CD4-positive, alpha-beta T cell treated with Interleukin-21 for 1 hour (primary cell): ENCODE results near the gene WHRN.
A peak's percentile ranks its signal among the peaks of the same experiment; 100 is the strongest.

ENCODE experiments used
- DNase-seq: peaks from one replicate; pipeline ENCODE4 v3.0.0-alpha.2; 2020

The WHRN gene

GRCh38 chr9:114469091-114469853 is 36.0 kb downstream of the WHRN start:
- no peak for DNase-seq

DNA sequence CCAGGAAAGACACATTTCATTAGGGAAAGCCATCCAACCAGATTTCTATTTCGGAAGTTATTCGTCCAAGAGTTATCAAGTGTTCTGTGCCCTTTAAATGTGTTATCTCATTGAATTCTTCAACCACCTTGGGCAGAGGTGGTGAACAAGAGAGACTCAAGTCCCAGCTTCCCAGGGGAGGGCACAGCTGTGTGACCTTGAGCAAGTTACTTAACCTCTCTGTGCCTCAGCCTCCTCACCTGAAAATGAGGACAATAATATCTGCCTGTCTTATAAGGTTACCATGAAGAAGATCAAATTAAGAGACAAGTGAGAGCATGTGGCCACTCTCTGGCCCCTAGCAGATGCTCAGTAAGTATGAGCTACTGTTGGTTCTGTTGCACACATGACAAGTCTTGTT is 37.4 kb downstream of the WHRN start:
- DNase-seq = no peak

DNA sequence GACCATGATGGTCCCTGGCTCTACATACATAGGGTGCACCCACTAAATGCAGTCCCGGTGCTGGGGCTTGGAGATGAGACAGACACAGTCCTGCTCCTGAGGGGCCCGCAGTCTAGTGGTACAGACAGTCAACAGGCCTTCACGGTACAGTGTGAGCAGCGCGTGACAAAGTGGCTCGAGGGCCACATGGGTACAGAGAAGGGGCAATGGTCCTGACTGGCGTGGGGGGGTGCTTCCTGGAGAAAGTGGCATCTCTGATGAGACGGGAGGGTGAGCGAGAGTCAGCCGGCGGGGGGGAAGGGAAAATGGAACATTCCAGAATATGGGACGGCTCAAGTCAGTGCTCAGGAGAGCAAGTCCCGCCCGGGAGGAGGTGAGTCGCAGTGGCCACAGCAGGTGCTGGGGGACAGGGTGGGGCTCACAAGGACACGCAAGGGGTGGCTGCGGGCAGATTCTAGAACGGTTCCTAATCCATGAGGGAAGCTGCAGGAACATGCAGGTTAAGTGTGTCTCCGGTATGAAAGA is 38.0 kb downstream of the WHRN start:
- DNase-seq = no peak

DNA sequence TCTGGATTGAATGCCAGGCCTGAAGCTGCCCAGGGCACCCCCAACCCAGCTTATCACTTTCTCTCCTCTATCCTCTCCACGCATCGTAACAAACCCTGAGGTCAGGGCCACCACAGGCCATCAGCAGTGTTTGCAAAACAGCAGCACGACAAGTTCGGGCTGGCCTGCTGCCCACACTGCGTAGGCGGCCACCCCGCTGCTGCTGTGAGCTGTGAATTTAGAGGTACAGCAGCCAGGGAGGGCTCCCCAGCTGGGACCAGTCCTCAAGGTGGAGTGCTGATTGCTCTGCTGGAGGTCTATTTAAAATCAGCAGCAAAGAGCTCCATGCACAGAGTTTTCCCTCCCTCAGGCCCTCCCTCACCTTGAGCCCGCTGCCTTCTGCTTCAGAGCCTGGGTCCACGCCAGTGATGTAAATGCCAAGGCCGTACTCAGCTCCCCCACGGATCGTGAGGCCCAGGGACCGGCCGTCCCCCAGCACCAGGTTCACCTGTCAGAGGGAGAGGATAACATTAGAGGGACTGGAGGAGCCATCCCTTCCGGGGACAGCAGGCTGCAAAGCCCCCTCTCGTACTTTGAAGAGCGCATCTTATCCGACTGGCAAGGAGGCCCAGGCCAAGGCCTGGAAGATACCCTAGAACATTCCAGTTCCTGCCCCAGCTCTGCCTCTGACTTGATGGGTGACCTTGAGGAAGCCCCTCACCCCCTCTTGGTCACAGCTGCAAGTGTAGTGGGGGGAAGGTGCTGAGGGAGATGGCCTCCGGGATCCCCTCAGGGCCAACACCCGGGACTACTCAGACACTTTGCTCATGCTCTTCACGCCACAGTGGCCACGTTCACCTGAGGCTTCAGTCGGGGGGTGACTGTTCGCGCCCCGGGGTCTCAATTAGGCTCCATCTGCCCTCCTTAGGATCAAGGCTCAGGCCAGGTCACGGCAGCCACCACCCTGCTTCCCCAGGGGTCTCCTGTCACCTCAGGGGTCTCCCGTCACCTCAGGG is 39.1 kb downstream of the WHRN start:
- no peak for DNase-seq

- no peak for DNase-seq
Measured at GRCh38 chr9:114465417-114465816, 39.9 kb downstream of the WHRN start.

- no peak for DNase-seq
Measured at GRCh38 chr9:114464281-114465051, 40.8 kb downstream of the WHRN start.

DNA sequence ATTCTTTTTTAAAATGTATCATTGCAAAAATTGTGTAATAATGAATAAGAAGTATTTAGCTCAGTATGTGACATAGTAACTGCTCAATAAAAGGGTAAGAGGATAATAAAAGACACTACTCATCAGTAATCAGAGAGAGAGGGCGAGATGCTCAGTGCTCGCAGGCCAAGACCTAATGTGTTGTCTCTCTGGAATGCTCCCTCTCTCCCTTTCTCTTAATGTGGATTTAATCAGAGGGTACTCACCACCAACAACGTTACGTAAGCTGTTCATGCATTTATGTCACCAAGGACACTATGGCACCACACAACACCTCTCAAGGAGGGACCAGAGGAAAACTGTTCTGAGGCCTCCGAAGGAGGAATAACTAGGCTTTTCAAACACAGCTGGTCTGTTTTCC is 42.5 kb downstream of the WHRN start:
- DNase-seq = no peak

DNA sequence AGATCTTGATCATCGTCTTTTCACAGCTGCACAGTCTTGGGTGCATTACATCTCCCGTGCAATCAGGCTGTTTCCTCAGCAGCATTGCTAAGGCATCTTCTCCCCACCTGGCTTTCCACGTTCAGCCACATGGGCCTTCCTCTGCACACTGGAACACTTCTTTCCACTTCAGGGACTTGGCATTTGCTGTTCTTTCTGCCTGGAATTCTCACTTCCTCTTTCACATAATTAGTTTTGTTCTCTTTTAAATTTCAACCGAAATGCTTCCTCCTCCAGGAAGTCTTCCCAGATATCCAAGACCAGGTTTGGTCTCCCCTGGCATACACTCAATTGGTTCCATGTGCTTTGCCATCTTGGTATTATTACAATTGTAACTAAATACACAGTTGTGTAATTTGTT is 43.8 kb downstream of the WHRN start:
- DNase-seq = no peak

- no peak for DNase-seq
Measured at GRCh38 chr9:114460513-114461199, 44.6 kb downstream of the WHRN start.

DNA sequence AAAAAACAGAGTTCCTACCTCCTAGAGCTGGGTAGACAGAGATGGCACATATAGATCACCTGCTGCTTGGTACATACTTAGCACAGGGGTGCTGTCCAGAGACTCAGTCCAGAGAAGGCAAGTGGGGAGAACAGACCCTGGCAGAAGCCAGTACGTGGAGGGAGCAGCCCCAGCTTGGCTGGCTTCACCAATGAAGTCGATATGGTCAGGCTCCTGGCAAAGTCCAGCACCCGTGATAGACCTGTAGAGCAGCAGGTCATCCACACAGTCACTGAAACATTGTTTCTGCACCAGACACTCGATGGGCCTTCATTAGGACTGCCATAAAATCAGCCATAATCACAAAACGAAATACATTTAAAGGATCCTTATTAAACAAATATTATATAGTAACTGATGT is 45.8 kb downstream of the WHRN start:
- DNase-seq = no peak

DNA sequence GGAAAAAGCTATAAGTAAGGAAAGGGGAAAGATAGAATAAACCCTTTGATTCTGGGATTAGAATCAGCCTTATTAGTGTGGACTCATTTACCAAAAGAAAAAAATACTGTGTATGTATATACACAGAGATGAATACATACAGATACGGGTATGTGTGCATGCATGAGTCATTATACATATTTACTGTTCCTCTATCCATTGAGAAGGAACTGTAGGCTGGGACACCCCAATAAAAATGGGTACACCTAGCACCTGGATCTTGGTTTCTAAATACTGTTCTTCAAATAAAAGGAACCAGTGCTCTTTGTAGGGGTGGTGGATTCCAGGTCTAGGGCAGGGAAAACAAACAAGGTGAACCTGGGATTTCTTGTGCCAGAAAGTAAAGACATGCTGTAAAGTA is 48.3 kb downstream of the WHRN start:
- no peak for DNase-seq

DNA sequence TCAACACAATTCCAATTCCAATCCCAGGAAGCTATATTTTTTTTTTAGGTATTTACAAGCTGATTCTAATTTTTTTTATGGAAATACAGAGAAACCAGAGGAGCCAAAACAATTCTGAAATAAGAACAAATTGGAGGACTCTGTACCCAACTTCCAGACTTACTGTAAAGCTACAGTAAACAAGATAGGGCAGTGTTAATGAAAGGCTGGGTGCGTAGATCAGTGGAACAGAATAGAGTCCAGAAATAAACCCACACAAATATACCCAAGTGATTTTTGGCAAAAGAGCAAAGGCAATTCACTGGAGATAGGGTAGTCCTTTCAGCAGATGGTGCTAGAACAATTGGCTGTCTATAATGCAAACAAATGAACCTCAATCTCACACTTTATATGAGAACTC is 50.6 kb downstream of the WHRN start:
- DNase-seq = no peak

DNA sequence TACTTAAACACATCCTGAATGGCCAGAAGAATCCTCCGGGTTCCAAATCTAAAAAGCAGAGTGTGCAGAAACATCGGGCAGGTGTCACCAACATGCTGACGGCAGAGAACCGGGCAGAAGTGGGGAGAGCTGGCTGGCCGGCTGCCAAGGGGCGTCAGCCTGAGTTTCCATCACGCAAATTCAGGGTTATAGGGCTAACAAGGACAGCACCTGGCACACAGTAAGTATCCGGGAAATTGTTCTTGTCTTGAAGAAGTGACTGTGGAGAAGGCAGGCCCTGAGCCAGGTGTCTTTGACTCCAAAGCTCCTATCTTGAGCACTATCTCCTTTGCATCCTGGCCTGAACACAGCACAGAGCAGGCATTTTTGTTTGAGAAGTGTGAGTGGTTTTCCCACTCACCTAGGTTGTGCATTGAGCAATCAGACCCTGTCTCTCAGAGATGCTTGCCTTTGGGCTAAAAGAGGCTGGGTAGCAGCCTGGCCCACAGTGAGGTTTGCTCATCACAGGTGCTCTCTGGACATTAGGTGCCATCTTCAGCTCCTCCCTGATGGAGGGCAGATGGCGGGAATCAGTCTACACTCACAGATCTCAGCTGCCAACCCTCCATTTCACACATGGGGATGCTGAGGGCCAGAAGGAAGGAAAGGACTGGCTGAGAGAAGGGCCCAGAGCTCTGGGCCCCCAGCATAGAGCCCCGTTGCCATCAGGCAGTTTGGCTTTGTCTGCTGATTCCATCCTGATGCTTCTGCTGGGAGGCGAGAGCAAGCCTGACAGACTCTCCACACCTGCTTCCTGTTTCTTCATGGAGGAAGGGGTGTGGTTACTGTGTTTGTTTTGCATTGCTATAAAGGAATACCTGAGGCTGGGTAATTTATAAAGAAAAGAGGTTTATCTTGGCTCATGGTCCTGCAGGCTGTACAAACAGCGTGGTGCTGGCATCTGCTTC is 52.8 kb downstream of the WHRN start:
- peak; percentile 20 for DNase-seq

- DNase-seq = no peak
Measured at GRCh38 chr9:114451707-114452031, 53.6 kb downstream of the WHRN start.

DNA sequence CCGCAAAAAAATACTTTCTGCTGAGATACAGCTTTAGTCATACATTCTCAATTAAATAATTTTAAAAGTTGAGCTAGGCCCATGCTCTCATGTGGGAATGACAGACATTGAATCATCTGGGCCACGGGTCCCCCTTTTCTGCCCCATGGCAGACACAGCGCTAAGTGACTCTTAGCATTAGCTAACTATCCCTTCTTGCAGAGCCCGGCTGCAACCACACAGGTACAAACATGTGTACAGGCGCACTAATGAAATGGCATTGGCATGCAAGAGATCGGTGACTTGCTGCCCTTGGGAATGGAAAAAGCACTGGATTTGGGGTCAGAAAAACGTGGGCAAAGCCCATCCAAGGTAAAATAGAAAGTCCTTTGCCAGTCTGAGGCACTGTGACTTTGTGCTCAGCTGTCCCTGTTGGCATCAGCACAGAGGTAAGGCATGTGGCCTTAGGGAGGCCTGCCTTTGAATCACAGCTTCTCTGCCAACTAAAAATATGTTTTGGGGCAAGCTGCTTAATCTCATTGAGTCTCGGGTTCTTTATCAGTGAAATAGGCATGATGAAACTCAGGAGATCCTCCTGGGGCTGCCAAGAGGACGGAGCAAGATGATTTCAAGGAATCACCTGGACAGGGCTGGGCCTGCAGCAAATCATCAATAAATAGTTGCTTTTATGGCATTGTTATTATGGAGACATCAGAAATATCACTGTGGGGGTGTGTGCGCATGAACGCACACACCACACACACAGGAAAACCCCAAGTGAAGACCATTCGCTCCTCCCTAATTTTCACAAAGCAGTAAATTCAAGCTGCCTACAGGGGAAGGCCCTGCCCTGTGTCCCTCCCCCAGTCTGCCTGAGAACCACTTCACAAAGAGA is 54.2 kb downstream of the WHRN start:
- peak; percentile 46 for DNase-seq

DNA sequence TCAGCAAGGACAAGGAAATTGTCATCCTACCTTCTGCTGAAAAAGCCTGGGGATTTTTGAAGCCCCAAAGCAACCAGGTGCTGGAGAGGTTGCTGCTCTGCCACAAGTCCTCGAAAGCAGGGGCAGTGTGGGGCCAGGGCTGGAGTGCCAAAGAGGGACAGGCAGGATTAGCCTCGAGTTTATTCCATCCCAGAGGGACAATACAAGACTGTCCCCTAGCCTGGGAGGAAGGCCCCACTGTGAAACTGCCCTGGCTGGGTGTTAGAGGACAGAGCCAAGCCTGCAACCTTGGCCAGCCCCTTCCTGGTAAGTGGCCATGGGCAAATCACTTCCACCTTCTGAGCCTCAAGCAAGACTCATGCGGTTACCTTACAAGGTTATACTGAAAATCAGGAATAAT is 55.1 kb downstream of the WHRN start:
- no peak for DNase-seq

DNA sequence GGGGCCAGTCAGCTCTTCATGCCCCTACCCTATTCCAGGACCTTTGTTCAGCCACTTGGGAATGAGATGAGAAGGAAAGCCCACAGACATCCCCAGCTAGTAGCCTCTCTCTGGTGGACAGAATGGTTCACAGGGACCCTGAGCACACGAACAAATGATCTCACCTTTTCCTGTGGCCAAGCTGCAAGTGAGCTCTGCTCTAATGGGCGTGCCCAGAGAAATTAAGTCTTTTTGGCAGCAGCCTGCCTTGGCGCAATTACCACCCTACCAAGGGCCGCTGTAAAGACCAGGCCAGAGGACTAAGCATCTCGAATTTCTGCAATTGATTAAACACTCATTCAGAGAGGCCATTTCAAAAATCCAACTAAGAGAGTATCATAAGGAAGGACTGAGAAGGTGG is 56.0 kb downstream of the WHRN start:
- no peak for DNase-seq

- no peak for DNase-seq
Measured at GRCh38 chr9:114448706-114449105, 56.6 kb downstream of the WHRN start.

DNA sequence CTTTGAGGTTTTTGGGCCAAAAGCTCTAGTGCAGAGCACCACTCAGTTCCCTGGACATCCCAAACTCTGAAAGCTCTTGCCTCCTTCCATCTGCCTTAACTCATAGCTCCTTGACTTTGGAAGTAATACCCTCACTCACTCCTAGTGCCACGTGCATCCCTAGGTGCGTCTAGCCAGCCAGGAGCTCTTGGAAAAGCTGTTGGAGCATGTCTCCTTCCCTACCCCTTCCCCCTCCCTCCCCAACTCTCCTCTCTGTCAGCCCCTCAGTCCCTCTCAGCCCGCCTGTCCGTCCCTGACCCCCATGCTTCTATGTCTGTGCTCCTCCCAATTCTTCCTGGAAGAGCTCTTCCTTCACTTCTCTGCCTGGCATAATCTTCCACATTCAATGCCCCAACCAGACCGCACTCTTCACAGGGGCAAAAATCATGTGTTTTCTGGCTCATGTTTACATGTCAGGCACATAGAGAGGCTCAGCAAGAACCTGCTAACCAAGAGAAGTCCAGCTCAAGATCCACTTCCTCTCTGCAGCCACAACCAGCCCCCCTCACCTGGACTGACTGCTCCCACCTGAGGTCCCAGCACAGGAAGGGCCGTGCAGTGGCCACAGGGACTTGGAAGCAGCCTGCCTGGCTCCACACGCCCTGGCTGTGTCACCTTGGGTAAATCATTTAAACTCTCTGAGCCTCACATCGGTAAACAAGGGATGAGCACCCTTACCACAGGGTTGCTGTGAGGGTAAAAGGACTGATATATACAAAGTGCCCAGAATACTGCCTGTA is 58.4 kb downstream of the WHRN start:
- DNase-seq = no peak

DNA sequence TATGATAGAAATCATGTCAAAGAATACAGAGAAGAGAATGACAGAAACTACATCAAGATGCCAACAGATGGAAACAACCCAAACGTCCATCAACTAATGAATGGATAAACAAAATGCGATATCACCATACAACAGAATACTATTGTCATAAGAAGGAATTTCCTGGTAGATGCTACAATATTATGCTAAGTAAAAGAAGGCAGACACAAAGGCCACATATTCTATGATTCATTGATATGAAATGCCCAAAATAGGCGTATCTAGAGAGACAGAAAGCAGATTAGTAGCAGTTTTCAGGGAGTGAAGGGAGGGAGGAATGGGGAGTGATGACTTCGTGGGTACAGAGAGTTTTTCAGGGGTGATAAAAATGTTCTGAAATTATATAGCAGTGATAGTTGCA is 59.2 kb downstream of the WHRN start:
- no peak for DNase-seq
